Left ventricle myocardium inferior (tissue), 1 donor: Measurements from ENCODE around the gene SLC16A10. TPM values are rescaled to one million over a fixed set of nuclear protein-coding genes. Genes with fewer than 3 reads are reported as not detected.

ENCODE experiments used
- DNase-seq: peaks from one replicate; pipeline ENCODE4 v3.0.0-alpha.2; 2020
- H3K27ac ChIP-seq: fragments of 200-600 bp; replicated peaks from 2 replicates; pipeline ENCODE4 v1.8.0; 2021
- H3K27me3 ChIP-seq: fragments of 200-600 bp; 2 replicates; pipeline ENCODE4 v1.8.0; 2021; ENCODE audit warnings: low read depth
- H3K36me3 ChIP-seq: fragments of 200-600 bp; 2 replicates; pipeline ENCODE4 v1.8.0; 2021
- H3K4me1 ChIP-seq: fragments of 200-600 bp; 2 replicates; pipeline ENCODE4 v1.8.0; 2021
- H3K4me3 ChIP-seq: fragments of 200-600 bp; 2 replicates; pipeline ENCODE4 v1.8.0; 2021; ENCODE audit warnings: mild to moderate bottlenecking, moderate library complexity
- H3K9me3 ChIP-seq: fragments of 200-600 bp; replicated peaks from 2 replicates; pipeline ENCODE4 v1.8.0; 2021
- CTCF ChIP-seq: fragments of 200-600 bp; IDR thresholded peaks from 2 replicates; pipeline ENCODE4 v1.8.0; 2021; ENCODE audit warnings: antibody characterized with exemption, mild to moderate bottlenecking, borderline replicate concordance
- intact Hi-C: fragments of 100-400 bp; cut with micrococcal nuclease; formaldehyde crosslinking; loops from one replicate; pipeline ENCODE4 v1.11.0; 2022
- total RNA-seq: library from RNA; stranded (reverse); fragmentation: NEBNext Ultra II Directional; extraction: Animal tissue kit (Norgen Biotek cat#: 25700); gene quantifications from one replicate; pipeline ENCODE4 v1.2.1, GENCODE V29; 2021
- donor health status: DM: no; HTN: yes; CAD: no; lungs with severe emphysema.

The SLC16A10 gene
- total RNA-seq, 1 donor from 2014 or later, result 4.5 TPM

GRCh38 chr6:111270121-111270520 lies 182.8 kb downstream of the SLC16A10 start:
- intact Hi-C loops, result no loop called here
- no peak for DNase-seq
- Histone ChIP-seq H3K4me3 (no peak overlapping the region), H3K4me1 (peaks cover 23% of the 10 kb centered on the region), H3K27me3 (no peaks in the 10 kb centered on the region), H3K27ac (no peak overlapping the region), H3K9me3 (peaks cover 27% of the 10 kb centered on the region), H3K36me3 (peaks cover 76% of the 10 kb centered on the region)
- TF ChIP-seq CTCF, result no peak

- H3K36me3 ChIP-seq, result peaks cover 81% of the 10 kb centered on the region
Measured at GRCh38 chr6:111274593-111275217, 187.4 kb downstream of the SLC16A10 start.

GRCh38 chr6:111276335-111276734 lies 189.0 kb downstream of the SLC16A10 start:
- DNase-seq, result no peak
- Histone ChIP-seq H3K27me3 (no peaks in the 10 kb centered on the region), H3K27ac (no peak overlapping the region), H3K4me3 (no peak overlapping the region), H3K36me3 (peaks cover 87% of the 10 kb centered on the region), H3K9me3 (peaks cover 42% of the 10 kb centered on the region), H3K4me1 (no peaks in the 10 kb centered on the region)
- intact Hi-C loops, result no loop called here
- no peak for TF ChIP-seq CTCF

More at GRCh38 chr6:111274593-111275217, 187.4 kb downstream of the SLC16A10 start:
- Histone ChIP-seq H3K9me3 (peaks cover 42% of the 10 kb centered on the region), H3K27ac (no peak overlapping the region), H3K4me3 (no peak overlapping the region), H3K27me3 (no peaks in the 10 kb centered on the region), H3K4me1 (no peaks in the 10 kb centered on the region)
- intact Hi-C loops, result no loop called here
- no peak for DNase-seq
- no peak for TF ChIP-seq CTCF

- no peaks in the 10 kb centered on the region for H3K27me3 ChIP-seq
- intact Hi-C loops, result no loop called here
- no peak for TF ChIP-seq CTCF
- peaks cover 87% of the 10 kb centered on the region for H3K36me3 ChIP-seq
- H3K9me3 ChIP-seq, result peaks cover 42% of the 10 kb centered on the region
- H3K4me3 ChIP-seq, result no peak overlapping the region
- no peak for DNase-seq
- H3K27ac ChIP-seq, result no peak overlapping the region
- H3K4me1 ChIP-seq, result no peaks in the 10 kb centered on the region
Measured at GRCh38 chr6:111276736-111277135, 189.4 kb downstream of the SLC16A10 start.

GRCh38 chr6:111277819-111278218 lies 190.5 kb downstream of the SLC16A10 start:
- intact Hi-C loops, result no loop called here
- H3K4me1 ChIP-seq, result no peaks in the 10 kb centered on the region
- H3K27me3 ChIP-seq, result no peaks in the 10 kb centered on the region
- TF ChIP-seq CTCF, result no peak
- no peak overlapping the region for H3K4me3 ChIP-seq
- H3K27ac ChIP-seq, result no peak overlapping the region
- DNase-seq, result no peak
- peaks cover 77% of the 10 kb centered on the region for H3K36me3 ChIP-seq
- peaks cover 38% of the 10 kb centered on the region for H3K9me3 ChIP-seq
